Chondrocyte (in vitro differentiated cells): ENCODE data around the gene TMEM267. TPM values are rescaled to one million over a fixed set of nuclear protein-coding genes. Genes with fewer than 3 reads are reported as not detected.
"Not testable (repeated sequence)": the region's sequence is repeated elsewhere in the genome, so short reads cannot be mapped to it uniquely, and the experiment has no call there.

Experiments used
- DNase-seq: peaks from one replicate; pipeline ENCODE4 v3.0.0; 2021; ENCODE audit warnings: mixed read lengths, low spot score
- H3K27ac Mint-ChIP-seq: one replicate; pipeline ENCODE4 v1.8.0; 2021; ENCODE audit warnings: mild to moderate bottlenecking, moderate library complexity, mixed read lengths; ENCODE audit not compliant: unreplicated experiment
- H3K27me3 Mint-ChIP-seq: 2 replicates; pipeline ENCODE4 v1.8.0; 2021; ENCODE audit warnings: low read depth, mixed read lengths
- H3K36me3 Mint-ChIP-seq: 2 replicates; pipeline ENCODE4 v1.8.0; 2021; ENCODE audit warnings: low read depth, mixed read lengths
- H3K4me1 Mint-ChIP-seq: 2 replicates; pipeline ENCODE4 v1.8.0; 2021; ENCODE audit warnings: low read depth, mild to moderate bottlenecking, mixed read lengths
- H3K4me3 Mint-ChIP-seq: one replicate; pipeline ENCODE4 v1.8.0; 2021; ENCODE audit warnings: mild to moderate bottlenecking, moderate library complexity, mixed read lengths; ENCODE audit not compliant: unreplicated experiment
- H3K9me3 Mint-ChIP-seq: 2 replicates; pipeline ENCODE4 v1.8.0; 2021; ENCODE audit warnings: low read depth, mixed read lengths
- CTCF ChIP-seq: fragments of 200-600 bp; sonication (generic); IDR thresholded peaks from 2 replicates; pipeline ENCODE4 v1.5.0; 2021; ENCODE audit warnings: antibody characterized with exemption, mild to moderate bottlenecking, moderate library complexity
- total RNA-seq: library from RNA; stranded (reverse); gene quantifications from 3 replicates; pipeline ENCODE4 v1.2.1, GENCODE V29; 2021

TMEM267 gene
- total RNA-seq, 1 donor from 2014 or later, result 32.3 TPM

- no peaks in the 10 kb centered on the region for H3K27me3 Mint-ChIP-seq
- no peaks in the 10 kb centered on the region for H3K36me3 Mint-ChIP-seq
- no peak for TF ChIP-seq CTCF
- no peak overlapping the region for H3K27ac Mint-ChIP-seq
- peaks cover 83% of the 10 kb centered on the region for H3K4me1 Mint-ChIP-seq
- no peak for DNase-seq
- H3K4me3 Mint-ChIP-seq, result no peak overlapping the region
- H3K9me3 Mint-ChIP-seq, result no peaks in the 10 kb centered on the region
Measured at GRCh38 chr5:43429706-43430105, 54.0 kb downstream of the TMEM267 start.

DNA sequence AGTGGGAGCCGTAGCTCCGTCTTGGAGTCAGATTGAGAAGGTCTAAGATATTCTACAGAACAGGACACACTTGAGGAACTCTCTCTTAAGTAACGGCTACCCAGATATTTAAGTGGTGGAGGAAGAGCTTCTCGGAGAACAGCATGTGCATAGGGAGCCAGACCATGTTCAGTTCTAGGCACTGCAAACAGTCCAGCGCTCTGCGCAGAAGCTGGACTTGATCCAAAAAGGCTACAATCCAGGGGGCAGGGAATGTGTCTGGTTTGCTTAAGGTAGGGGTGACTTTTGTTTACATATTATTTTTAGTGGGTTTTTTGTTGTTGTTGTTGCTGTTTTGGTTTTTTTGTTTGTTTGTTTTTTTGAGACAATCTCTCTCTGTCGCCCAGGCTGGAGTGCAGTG is 54.6 kb downstream of the TMEM267 start:
- Mint-ChIP-seq H3K27ac (no peak overlapping the region), H3K4me3 (no peak overlapping the region), H3K9me3 (no peaks in the 10 kb centered on the region), H3K36me3 (no peaks in the 10 kb centered on the region), H3K27me3 (no peaks in the 10 kb centered on the region), H3K4me1 (peaks cover 83% of the 10 kb centered on the region)
- no peak for DNase-seq
- no peak for TF ChIP-seq CTCF

- H3K4me3 Mint-ChIP-seq, result no peak overlapping the region
- H3K36me3 Mint-ChIP-seq, result no peaks in the 10 kb centered on the region
- peak overlapping the region; percentile 95 for H3K27ac Mint-ChIP-seq
- DNase-seq, result no peak
- TF ChIP-seq CTCF, result no peak
- no peaks in the 10 kb centered on the region for H3K9me3 Mint-ChIP-seq
- no peaks in the 10 kb centered on the region for H3K27me3 Mint-ChIP-seq
- peaks cover 74% of the 10 kb centered on the region for H3K4me1 Mint-ChIP-seq
Measured at GRCh38 chr5:43427306-43427705, 56.4 kb downstream of the TMEM267 start.

GRCh38 chr5:43425983-43426382 is 57.7 kb downstream of the TMEM267 start:
- H3K9me3 Mint-ChIP-seq, result no peaks in the 10 kb centered on the region
- no peaks in the 10 kb centered on the region for H3K27me3 Mint-ChIP-seq
- no peaks in the 10 kb centered on the region for H3K36me3 Mint-ChIP-seq
- DNase-seq, result no peak
- H3K4me1 Mint-ChIP-seq, result peaks cover 75% of the 10 kb centered on the region
- TF ChIP-seq CTCF, result no peak
- no peak overlapping the region for H3K4me3 Mint-ChIP-seq
- peak overlapping the region; percentile 95 for H3K27ac Mint-ChIP-seq

- H3K9me3 Mint-ChIP-seq, H3K4me3 Mint-ChIP-seq, H3K27me3 Mint-ChIP-seq, DNase-seq, H3K36me3 Mint-ChIP-seq: not testable (repeated sequence)
- peaks cover 60% of the 10 kb centered on the region for H3K4me1 Mint-ChIP-seq
- peak overlapping the region; percentile 24 for H3K27ac Mint-ChIP-seq
Measured at GRCh38 chr5:43423086-43423485, 60.6 kb downstream of the TMEM267 start.

- H3K27me3 Mint-ChIP-seq, result no peaks in the 10 kb centered on the region
- no peak overlapping the region for H3K4me3 Mint-ChIP-seq
- peaks cover 50% of the 10 kb centered on the region for H3K4me1 Mint-ChIP-seq
- TF ChIP-seq CTCF, result no peak
- no peak for DNase-seq
- H3K36me3 Mint-ChIP-seq, result no peaks in the 10 kb centered on the region
- H3K27ac Mint-ChIP-seq, result peak overlapping the region; percentile 78
- no peaks in the 10 kb centered on the region for H3K9me3 Mint-ChIP-seq
Measured at GRCh38 chr5:43422143-43422542, 61.5 kb downstream of the TMEM267 start.
